T-cell (primary cell): Measurements from ENCODE around the gene MAN1A1. TPM values are rescaled to one million over a fixed set of nuclear protein-coding genes. Genes with fewer than 3 reads are reported as not detected.

Source experiments
- ATAC-seq, 4 experiments: fragments of 200-7000 bp in 3 of 4; fragments of 150-1000 bp in 1 of 4; cut with Tn5 transposase; replicated peaks in 1 of 4; 1 replicate in 3 of 4; 2 replicates in 1 of 4; pipeline ENCODE4 v1.10.0; 2021; ENCODE audit warnings: moderate library complexity in 3 of 4, mild to moderate bottlenecking in 2 of 4, moderate number of reproducible peaks in 1 of 4
- CTCF ChIA-PET, 2 donors: fragments of 300-600 bp; sonication (Branson Sonifier 250); formaldehyde crosslinking; loops; one replicate each; lab custom pipeline; 2022; ENCODE audit warnings: antibody characterized with exemption in 2 of 2; lab: Charles Lee
- POLR2A ChIA-PET, 2 donors: fragments of 300-600 bp; sonication (Branson Sonifier 250); formaldehyde crosslinking; loops; one replicate each; lab custom pipeline; 2022; ENCODE audit warnings: antibody characterized with exemption in 2 of 2; lab: Charles Lee
- DNase-seq, 35 experiments: peaks; one replicate each; pipeline versions ENCODE4 v3.0.0 to v3.0.0-alpha.2; 2013 to 2023
- H3K27ac ChIP-seq: one replicate; pipeline ENCODE4 v1.5.1; 2013; ENCODE audit warnings: low read length
- H3K27me3 ChIP-seq, 2 experiments: replicated peaks in 1 of 2; 1 replicate in 1 of 2; 2 replicates in 1 of 2; pipeline versions ENCODE4 v1.6.1 to v1.7.0; 2013; ENCODE audit warnings: low read length in 1 of 2, mixed read lengths in 1 of 2; ENCODE audit not compliant: control insufficient read depth in 2 of 2, insufficient read depth in 2 of 2; ENCODE audit errors: extremely low read depth in 1 of 2
- H3K36me3 ChIP-seq, 2 donors: 1 replicate in 1 of 2; 2 replicates in 1 of 2; pipeline versions ENCODE4 v1.6.1 to v1.7.0; 2013; ENCODE audit warnings: low read length in 1 of 2; ENCODE audit not compliant: control insufficient read depth in 2 of 2, insufficient read depth in 1 of 2; ENCODE audit errors: extremely low read depth in 1 of 2
- H3K4me1 ChIP-seq, 2 experiments: 1 replicate in 1 of 2; 2 replicates in 1 of 2; pipeline versions ENCODE4 v1.6.1 to v1.7.0; 2013; ENCODE audit warnings: low read length in 2 of 2, mixed read lengths in 1 of 2; ENCODE audit not compliant: insufficient read depth in 2 of 2, control insufficient read depth in 1 of 2; ENCODE audit errors: extremely low read depth in 1 of 2
- H3K4me3 ChIP-seq, 2 donors: 1 replicate in 1 of 2; 2 replicates in 1 of 2; pipeline versions ENCODE4 v1.5.1 to v1.7.0; 2013; ENCODE audit warnings: mild to moderate bottlenecking in 2 of 2, low read length in 1 of 2, moderate library complexity in 1 of 2; ENCODE audit not compliant: control insufficient read depth in 1 of 2; ENCODE audit errors: extremely low read depth in 1 of 2
- H3K9me3 ChIP-seq: 2 replicates; pipeline ENCODE4 v1.7.0; 2013
- H3K27ac Mint-ChIP-seq, 2 donors: one replicate each; pipeline ENCODE4 v1.8.0; 2020 to 2021; ENCODE audit warnings: mild to moderate bottlenecking in 2 of 2, mixed read lengths in 2 of 2
- H3K27me3 Mint-ChIP-seq, 2 donors: one replicate each; pipeline ENCODE4 v1.8.0; 2021 to 2022; ENCODE audit warnings: mixed read lengths in 2 of 2
- H3K36me3 Mint-ChIP-seq: one replicate; pipeline ENCODE4 v1.8.0; 2021; ENCODE audit warnings: mixed read lengths
- H3K4me1 Mint-ChIP-seq, 3 donors: one replicate each; pipeline ENCODE4 v1.8.0; 2020 to 2022; ENCODE audit warnings: mixed read lengths in 3 of 3, mild to moderate bottlenecking in 1 of 3
- H3K4me3 Mint-ChIP-seq, 3 donors: one replicate each; pipeline ENCODE4 v1.8.0; 2020 to 2022; ENCODE audit warnings: mild to moderate bottlenecking in 3 of 3, mixed read lengths in 3 of 3, moderate library complexity in 3 of 3
- H3K9me3 Mint-ChIP-seq, 3 donors: one replicate each; pipeline ENCODE4 v1.8.0; 2020 to 2022; ENCODE audit warnings: mixed read lengths in 3 of 3
- WGBS: methylation state at CpG from one replicate; pipeline ENCODE4 v1.1.5; 2013; ENCODE audit warnings: missing lambda C conversion rate; ENCODE audit not compliant: insufficient coverage; 5-methylcytosine and 5-hydroxymethylcytosine counted together
- total RNA-seq, 35 experiments: library from RNA in 6 of 35; stranded (reverse) in 6 of 35; fragments of 120-200 nt in 1 of 35; gene quantifications; one replicate each; pipeline versions ENCODE4 v1.2.1 to v1.2.4 and lab custom pipeline; 2013 to 2026

The MAN1A1 gene
- total RNA-seq, 5 donors from 2014 or later (not counting 1 experiment from before 2014, with no cell fraction given), result 9.4 to 13.6 (median 12.3) TPM

DNA sequence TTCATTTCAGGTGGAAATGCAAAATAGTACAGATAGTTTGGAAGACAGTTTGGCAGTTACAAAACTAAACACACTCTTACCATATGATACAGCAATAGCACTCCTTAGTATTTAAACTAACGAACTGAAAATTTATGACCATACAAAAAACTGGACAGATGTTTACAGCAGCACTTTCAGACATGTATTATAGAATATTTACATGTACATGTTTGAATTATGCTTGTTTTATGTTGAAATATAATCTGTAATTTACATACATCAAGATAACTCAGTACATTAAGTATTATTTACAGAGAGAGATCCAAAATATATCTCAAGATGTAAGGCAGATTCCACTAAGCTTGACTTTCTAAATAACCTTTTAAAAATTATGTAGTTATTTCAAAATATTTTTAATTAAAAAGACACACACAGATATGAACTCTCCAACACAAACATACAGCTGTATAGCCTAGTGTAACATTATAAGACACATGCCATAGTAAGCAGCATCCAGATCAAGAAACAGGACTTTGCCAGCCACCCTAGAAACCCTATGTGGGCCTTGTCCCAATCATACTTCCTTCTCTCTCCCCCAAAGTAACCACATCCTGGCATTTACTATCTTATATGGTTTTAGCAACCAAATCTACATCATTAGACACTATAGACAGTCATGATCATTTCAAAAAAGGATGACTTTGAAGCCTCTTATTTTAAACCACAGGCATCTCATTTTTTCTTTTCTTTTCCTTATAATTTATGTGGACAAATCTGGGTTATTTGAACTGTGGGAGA lies 82.2 kb downstream of the MAN1A1 start:
- peak in 1 of 35 experiments; percentile 8 for DNase-seq
- CTCF ChIA-PET, result no interaction called here
- no peaks in the 10 kb centered on the region for H3K27me3 Mint-ChIP-seq
- no peaks in the 10 kb centered on the region for H3K27me3 ChIP-seq
- ATAC-seq, result peak in 3 of 4 experiments; percentile 27 to 83 (median 56)
- POLR2A ChIA-PET, result no interaction called here
- H3K9me3 ChIP-seq, result peaks cover 6% of the 10 kb centered on the region
- WGBS, result no CpG with 5 or more reads among the region's 1 CpG
- peak overlapping the region in 1 of 2 donors; percentile 2 for H3K27ac Mint-ChIP-seq
- H3K4me1 Mint-ChIP-seq, result peaks cover 20 to 30% (median 25%) of the 10 kb centered on the region in 3 donors
- no peaks in the 10 kb centered on the region for H3K36me3 ChIP-seq
- H3K9me3 Mint-ChIP-seq, result peaks cover 3 to 15% (median 14%) of the 10 kb centered on the region in 3 donors
- H3K4me3 ChIP-seq, result no peak overlapping the region
- H3K36me3 Mint-ChIP-seq, result peaks cover 36% of the 10 kb centered on the region
- peaks cover 4 to 15% of the 10 kb centered on the region in 2 experiments for H3K4me1 ChIP-seq
- no peak overlapping the region for H3K4me3 Mint-ChIP-seq
- H3K27ac ChIP-seq, result no peak overlapping the region

DNA sequence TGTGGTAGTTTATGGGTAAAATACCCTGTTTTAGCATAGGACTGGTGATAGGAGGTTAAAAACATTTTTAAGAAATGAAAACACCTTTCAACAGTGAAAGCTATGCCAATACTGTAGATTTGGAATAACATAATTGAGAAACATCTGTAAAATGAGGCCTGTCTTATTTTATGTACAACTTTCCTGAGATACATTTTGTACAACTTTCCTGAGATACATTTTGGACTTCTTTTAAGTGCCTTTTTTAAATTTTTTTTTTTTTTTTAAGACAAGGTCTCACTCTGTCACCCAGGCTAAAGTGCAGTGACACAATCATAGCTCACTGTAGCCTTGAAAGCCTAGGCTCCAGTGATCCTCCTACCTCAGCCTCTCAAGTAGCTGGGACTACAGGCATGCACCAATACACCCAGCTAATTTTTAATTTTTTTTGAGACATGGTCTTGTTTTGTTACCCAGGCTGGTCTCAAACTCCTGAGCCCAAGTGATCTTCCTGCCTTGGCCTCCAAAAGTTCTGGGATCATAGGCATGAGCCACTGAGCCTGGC lies 84.6 kb downstream of the MAN1A1 start:
- Mint-ChIP-seq H3K27ac (no peak overlapping the region), H3K4me3 (no peak overlapping the region), H3K4me1 (peaks cover 20 to 35% (median 29%) of the 10 kb centered on the region in 3 donors), H3K9me3 (peaks cover 0 to 5% (median 3%) of the 10 kb centered on the region in 3 donors), H3K27me3 (no peaks in the 10 kb centered on the region), H3K36me3 (peaks cover 25% of the 10 kb centered on the region)
- H3K4me1 ChIP-seq, result peaks cover 4 to 15% of the 10 kb centered on the region in 2 experiments
- H3K27ac ChIP-seq, result no peak overlapping the region
- CTCF ChIA-PET, result interaction anchor here in 1 of 2 donors (0.7 kb wide), 1 partner anchor 190 kb away, joined by 3 read pairs; no protein-coding TSS in a partner anchor
- POLR2A ChIA-PET, result no interaction called here
- DNase-seq (no peak), ATAC-seq (no peak)
- H3K9me3 ChIP-seq, result no peaks in the 10 kb centered on the region
- H3K4me3 ChIP-seq, result no peak overlapping the region
- H3K27me3 ChIP-seq, result no peaks in the 10 kb centered on the region
- H3K36me3 ChIP-seq, result no peaks in the 10 kb centered on the region

DNA sequence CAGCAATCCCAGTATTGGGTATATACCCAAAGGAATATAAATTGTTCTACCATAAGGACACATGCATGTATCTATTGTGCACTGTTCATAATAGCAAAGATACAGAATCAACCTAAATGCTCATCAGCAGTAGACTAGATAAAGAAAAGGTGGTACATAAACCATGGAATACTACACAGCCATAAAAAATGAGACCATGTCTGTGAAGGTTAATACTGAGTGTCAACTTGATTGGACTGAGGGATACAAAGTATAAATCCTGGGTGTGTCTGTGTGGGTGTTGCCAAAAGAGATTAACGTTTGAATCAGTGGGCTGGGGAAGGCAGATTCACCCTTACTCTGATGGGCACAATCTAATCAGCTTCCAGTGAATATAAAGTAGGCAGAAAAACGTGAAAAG lies 86.9 kb downstream of the MAN1A1 start:
- peaks cover 15% of the 10 kb centered on the region for H3K36me3 Mint-ChIP-seq
- peaks cover 4 to 24% (median 17%) of the 10 kb centered on the region in 3 donors for H3K4me1 Mint-ChIP-seq
- no peak overlapping the region for H3K4me3 Mint-ChIP-seq
- no peak overlapping the region for H3K27ac Mint-ChIP-seq
- no peaks in the 10 kb centered on the region for H3K27me3 Mint-ChIP-seq
- ATAC-seq (no peak), DNase-seq (no peak)
- ChIA-PET POLR2A (no interaction called here), CTCF (no interaction called here)
- no peaks in the 10 kb centered on the region for H3K9me3 ChIP-seq
- WGBS, result no CpG with 5 or more reads among the region's 2 CpGs
- peaks cover 0 to 5% (median 3%) of the 10 kb centered on the region in 3 donors for H3K9me3 Mint-ChIP-seq
- no peaks in the 10 kb centered on the region for H3K36me3 ChIP-seq
- no peak overlapping the region for H3K27ac ChIP-seq
- no peak overlapping the region for H3K4me3 ChIP-seq
- H3K4me1 ChIP-seq, result peaks cover 0 to 1% of the 10 kb centered on the region in 2 experiments
- no peaks in the 10 kb centered on the region for H3K27me3 ChIP-seq

DNA sequence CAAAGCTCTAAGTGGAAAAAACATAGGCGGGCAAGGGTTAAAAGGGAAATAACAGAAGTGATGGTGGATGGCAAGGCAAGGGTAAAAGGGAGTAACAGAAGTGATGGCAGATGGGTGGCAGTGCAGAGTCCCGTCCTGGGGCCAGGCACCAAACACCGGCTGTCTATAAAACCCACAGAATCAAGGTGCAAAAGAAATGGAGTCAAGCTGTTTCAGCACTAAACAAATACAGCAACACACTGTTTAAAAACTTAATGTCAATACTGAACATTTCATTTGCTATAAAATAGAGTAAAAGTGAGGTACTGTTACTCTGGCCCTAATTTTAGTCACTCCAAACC lies 87.6 kb downstream of the MAN1A1 start:
- H3K27ac ChIP-seq, result no peak overlapping the region
- H3K27me3 ChIP-seq, result no peaks in the 10 kb centered on the region
- no peak overlapping the region for H3K4me3 Mint-ChIP-seq
- ATAC-seq (no peak), DNase-seq (no peak)
- CTCF ChIA-PET, result no interaction called here
- no CpG with 5 or more reads among the region's 3 CpGs for WGBS
- H3K9me3 Mint-ChIP-seq, result peaks cover 0 to 5% (median 3%) of the 10 kb centered on the region in 3 donors
- no peaks in the 10 kb centered on the region for H3K9me3 ChIP-seq
- H3K4me3 ChIP-seq, result no peak overlapping the region
- H3K27me3 Mint-ChIP-seq, result no peaks in the 10 kb centered on the region
- peaks cover 6 to 24% (median 20%) of the 10 kb centered on the region in 3 donors for H3K4me1 Mint-ChIP-seq
- H3K36me3 ChIP-seq, result no peaks in the 10 kb centered on the region
- H3K36me3 Mint-ChIP-seq, result peaks cover 15% of the 10 kb centered on the region
- POLR2A ChIA-PET, result no interaction called here
- H3K27ac Mint-ChIP-seq, result no peak overlapping the region
- peaks cover 0 to 3% of the 10 kb centered on the region in 2 experiments for H3K4me1 ChIP-seq

DNA sequence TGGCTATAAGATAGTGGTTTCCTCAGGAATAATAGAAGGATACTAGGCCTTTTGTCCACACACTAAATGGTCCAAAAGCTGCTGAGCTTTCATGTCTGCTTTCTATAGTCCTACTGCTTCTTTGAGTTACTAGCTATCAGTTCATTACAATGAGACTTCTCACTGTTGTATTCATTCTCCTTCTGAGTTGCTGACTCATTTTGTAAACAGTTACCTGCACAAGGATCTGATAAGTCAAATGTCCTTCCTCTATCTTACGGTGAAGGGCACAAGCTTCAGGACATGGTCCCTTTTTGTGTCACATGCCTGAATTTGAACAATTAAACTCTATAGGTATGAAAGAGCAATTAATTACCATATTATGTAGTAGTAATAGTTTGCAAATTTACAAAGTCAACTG lies 90.5 kb downstream of the MAN1A1 start:
- no peak overlapping the region for H3K4me3 ChIP-seq
- H3K9me3 ChIP-seq, result no peaks in the 10 kb centered on the region
- no peaks in the 10 kb centered on the region for H3K27me3 ChIP-seq
- Mint-ChIP-seq H3K27ac (no peak overlapping the region), H3K36me3 (peaks cover 15% of the 10 kb centered on the region), H3K27me3 (no peaks in the 10 kb centered on the region), H3K4me1 (peaks cover 31 to 36% (median 33%) of the 10 kb centered on the region in 3 donors), H3K9me3 (peaks cover 0 to 5% (median 3%) of the 10 kb centered on the region in 3 donors), H3K4me3 (no peak overlapping the region)
- ChIA-PET POLR2A (no interaction called here), CTCF (no interaction called here)
- WGBS, result no CpG with 5 or more reads among the region's 1 CpG
- H3K4me1 ChIP-seq, result peaks cover 0 to 13% of the 10 kb centered on the region in 2 experiments
- no peaks in the 10 kb centered on the region for H3K36me3 ChIP-seq
- DNase-seq, result no peak
- no peak overlapping the region for H3K27ac ChIP-seq
- ATAC-seq, result no peak

DNA sequence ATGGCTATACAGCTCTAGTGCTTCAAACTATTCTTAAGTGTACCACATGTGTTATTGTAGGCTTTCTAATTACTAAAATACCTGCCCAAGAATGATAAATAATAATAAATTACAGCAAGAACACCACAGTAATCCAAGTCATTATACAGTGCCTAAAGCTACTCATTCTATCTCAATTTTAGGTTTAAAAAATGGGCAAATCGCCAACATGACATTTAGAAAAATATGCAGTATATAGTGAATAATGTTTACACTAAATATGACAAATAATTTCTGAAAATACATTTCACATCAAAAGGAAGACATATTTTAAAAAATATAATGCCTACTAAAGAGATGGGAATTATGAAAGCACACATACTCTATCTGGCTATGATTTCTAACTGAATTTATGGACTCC lies 91.8 kb downstream of the MAN1A1 start:
- WGBS, result no CpG with 5 or more reads among the region's 1 CpG
- no peak overlapping the region for H3K27ac ChIP-seq
- no peaks in the 10 kb centered on the region for H3K9me3 ChIP-seq
- DNase-seq (no peak), ATAC-seq (no peak)
- H3K27me3 ChIP-seq, result no peaks in the 10 kb centered on the region
- Mint-ChIP-seq H3K27ac (no peak overlapping the region), H3K4me1 (peaks cover 33 to 36% (median 34%) of the 10 kb centered on the region in 3 donors), H3K4me3 (no peak overlapping the region), H3K36me3 (peaks cover 11% of the 10 kb centered on the region), H3K27me3 (no peaks in the 10 kb centered on the region), H3K9me3 (peaks cover 0 to 3% (median 2%) of the 10 kb centered on the region in 3 donors)
- H3K36me3 ChIP-seq, result no peaks in the 10 kb centered on the region
- ChIA-PET POLR2A (interaction anchor here in 1 of 2 donors (0.5 kb wide), 1 partner anchor 1929 kb away, joined by 3 read pairs; no protein-coding TSS in a partner anchor), CTCF (no interaction called here)
- H3K4me3 ChIP-seq, result no peak overlapping the region
- H3K4me1 ChIP-seq, result peaks cover 0 to 13% of the 10 kb centered on the region in 2 experiments
